ENCODE measurements around the gene SUSD4. TPM values are rescaled to one million over a fixed set of nuclear protein-coding genes. Genes with fewer than 3 reads are reported as not detected.

Gene SUSD4, protein sequence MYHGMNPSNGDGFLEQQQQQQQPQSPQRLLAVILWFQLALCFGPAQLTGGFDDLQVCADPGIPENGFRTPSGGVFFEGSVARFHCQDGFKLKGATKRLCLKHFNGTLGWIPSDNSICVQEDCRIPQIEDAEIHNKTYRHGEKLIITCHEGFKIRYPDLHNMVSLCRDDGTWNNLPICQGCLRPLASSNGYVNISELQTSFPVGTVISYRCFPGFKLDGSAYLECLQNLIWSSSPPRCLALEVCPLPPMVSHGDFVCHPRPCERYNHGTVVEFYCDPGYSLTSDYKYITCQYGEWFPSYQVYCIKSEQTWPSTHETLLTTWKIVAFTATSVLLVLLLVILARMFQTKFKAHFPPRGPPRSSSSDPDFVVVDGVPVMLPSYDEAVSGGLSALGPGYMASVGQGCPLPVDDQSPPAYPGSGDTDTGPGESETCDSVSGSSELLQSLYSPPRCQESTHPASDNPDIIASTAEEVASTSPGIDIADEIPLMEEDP
- 0.85 and 1.6 TPM in 2 replicates for polyA plus RNA-seq (2011; rRNA removed)
- 0.20 and 0.34 TPM in 2 replicates for polyA plus RNA-seq (2012; cell fraction: cytosol; rRNA removed)
- polyA plus RNA-seq (2012; cell fraction: nucleus; rRNA removed) = 0.83 and 1.7 TPM in 2 replicates
- 0.61 to 0.67 TPM (median 0.64 TPM) in 3 replicates for polyA plus RNA-seq (2017; fragmentation: RNase III; extraction: RNeasy Plus Mini Kit Qiagen cat#74134 plus additional on column Dnase treatment)
- polyA minus RNA-seq (2011; rRNA and poly(A)+ RNA removed) = 0.97 and 1.1 TPM in 2 replicates

DNA sequence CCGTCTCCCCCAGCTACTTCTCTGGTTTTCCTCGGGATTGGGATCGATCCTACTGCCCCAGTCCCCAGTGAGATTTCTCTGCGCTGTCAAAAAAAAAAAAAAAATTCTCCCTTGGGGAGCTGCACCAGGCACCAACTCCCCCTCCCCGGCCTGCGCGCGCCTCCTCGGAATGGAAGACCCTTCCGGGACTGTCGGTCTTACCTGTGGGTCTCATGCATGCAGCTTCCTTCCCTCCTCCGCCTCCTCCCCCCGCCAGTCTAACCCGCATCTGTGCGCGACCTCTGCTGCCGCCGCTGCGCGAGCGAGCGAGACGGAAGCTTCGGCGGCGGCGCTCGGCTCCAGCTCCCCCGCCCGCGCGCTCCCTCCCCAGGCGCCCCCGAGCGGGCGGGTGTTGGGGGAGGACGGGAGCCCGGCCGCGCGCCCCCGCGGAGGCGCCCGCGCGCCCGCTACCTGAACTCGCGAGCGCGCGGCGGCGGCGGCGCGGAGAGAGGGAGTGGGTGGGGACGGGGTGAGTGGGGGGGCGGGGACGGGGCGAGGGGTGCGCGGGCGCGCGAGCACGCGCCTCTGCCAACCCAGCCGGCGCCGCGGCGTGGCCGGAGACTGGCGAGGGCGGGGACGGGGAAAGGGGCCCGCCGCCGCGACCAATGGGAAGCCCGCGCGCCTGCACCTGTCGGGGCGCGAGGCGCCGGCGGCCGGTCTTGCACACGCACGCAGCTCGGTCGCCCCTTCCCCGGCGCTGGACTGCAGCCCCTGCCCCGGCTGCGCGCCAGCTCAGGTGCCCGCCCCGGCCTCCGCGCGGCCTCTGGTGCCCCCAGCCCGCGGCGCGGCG is at the start of gene SUSD4:
Gene SUSD4 (minus strand): TSS at position 321 of the 829 bp plus-strand sequence. CDS start 751 bp downstream, outside the sequence.
- peaks cover 3% of the 10 kb centered on the region; the same call in 1 of the 3 replicates for H3K4me1 ChIP-seq
- FAIRE-seq = no peak
- H3K4me3 ChIP-seq = peak within 1 kb of the TSS; percentile 79
- CTCF ChIA-PET = interaction anchor here (0.6 to 1.6 kb wide), 14 partner anchors 10 to 569 kb away, joined by 3 to 7 read pairs (median 4); partner anchors contain the start of gene CCDC185
- TF ChIP-seq POLR2A (IDR thresholded peaks at IDR 0.05; ENCODE audit: low read length) = no peak
- TF ChIP-seq, protein P1, sequence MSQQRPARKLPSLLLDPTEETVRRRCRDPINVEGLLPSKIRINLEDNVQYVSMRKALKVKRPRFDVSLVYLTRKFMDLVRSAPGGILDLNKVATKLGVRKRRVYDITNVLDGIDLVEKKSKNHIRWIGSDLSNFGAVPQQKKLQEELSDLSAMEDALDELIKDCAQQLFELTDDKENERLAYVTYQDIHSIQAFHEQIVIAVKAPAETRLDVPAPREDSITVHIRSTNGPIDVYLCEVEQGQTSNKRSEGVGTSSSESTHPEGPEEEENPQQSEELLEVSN (IDR thresholded peaks at IDR 0.05; ENCODE audit: borderline replicate concordance, low read depth) = 0 out of 2 replicates have a peak, but pooled peaks have one; percentile 58
- H3K9me3 ChIP-seq = no peaks in the 10 kb centered on the region
- under 1% methylated on average over 11 of the region's 111 CpGs for WGBS (ENCODE audit: missing lambda C conversion rate)
- ATAC-seq = peak; percentile 75 to 81
- peak within 1 kb of the TSS; percentile 42 to 72; a peak in 4 of 6 replicates for H3K27ac ChIP-seq
- H3K4me2 ChIP-seq = peak within 1 kb of the TSS; percentile 99
- DNase-seq (ENCODE audit: low read depth in 1 of 2, low spot score in 1 of 2) = peak; percentile 27 to 44
- POLR2A ChIA-PET = interaction anchor here (0.6 to 0.7 kb wide), 3 partner anchors 8 to 651 kb away, joined by 3 to 6 read pairs (median 3); no protein-coding TSS in a partner anchor

GRCh38 chr1:223413216-223413615 is 49.2 kb upstream of the SUSD4 start:
- DNase-seq (ENCODE audit: low read depth in 1 of 2, low spot score in 1 of 2) (no peak), ATAC-seq (no peak), FAIRE-seq (no peak)
- Histone ChIP-seq H3K4me1 (peaks cover 10% of the 10 kb centered on the region), H3K27ac (no peak overlapping the region), H3K9me3 (no peaks in the 10 kb centered on the region), H3K4me2 (no peak overlapping the region), H3K4me3 (no peak overlapping the region)
- ChIA-PET POLR2A (no interaction called here), CTCF (no interaction called here)
- TF ChIP-seq, protein P2, sequence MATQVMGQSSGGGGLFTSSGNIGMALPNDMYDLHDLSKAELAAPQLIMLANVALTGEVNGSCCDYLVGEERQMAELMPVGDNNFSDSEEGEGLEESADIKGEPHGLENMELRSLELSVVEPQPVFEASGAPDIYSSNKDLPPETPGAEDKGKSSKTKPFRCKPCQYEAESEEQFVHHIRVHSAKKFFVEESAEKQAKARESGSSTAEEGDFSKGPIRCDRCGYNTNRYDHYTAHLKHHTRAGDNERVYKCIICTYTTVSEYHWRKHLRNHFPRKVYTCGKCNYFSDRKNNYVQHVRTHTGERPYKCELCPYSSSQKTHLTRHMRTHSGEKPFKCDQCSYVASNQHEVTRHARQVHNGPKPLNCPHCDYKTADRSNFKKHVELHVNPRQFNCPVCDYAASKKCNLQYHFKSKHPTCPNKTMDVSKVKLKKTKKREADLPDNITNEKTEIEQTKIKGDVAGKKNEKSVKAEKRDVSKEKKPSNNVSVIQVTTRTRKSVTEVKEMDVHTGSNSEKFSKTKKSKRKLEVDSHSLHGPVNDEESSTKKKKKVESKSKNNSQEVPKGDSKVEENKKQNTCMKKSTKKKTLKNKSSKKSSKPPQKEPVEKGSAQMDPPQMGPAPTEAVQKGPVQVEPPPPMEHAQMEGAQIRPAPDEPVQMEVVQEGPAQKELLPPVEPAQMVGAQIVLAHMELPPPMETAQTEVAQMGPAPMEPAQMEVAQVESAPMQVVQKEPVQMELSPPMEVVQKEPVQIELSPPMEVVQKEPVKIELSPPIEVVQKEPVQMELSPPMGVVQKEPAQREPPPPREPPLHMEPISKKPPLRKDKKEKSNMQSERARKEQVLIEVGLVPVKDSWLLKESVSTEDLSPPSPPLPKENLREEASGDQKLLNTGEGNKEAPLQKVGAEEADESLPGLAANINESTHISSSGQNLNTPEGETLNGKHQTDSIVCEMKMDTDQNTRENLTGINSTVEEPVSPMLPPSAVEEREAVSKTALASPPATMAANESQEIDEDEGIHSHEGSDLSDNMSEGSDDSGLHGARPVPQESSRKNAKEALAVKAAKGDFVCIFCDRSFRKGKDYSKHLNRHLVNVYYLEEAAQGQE (IDR thresholded peaks at IDR 0.05) = no peak
- no peak for TF ChIP-seq CBX2 (IDR thresholded peaks at IDR 0.05; ENCODE audit: borderline replicate concordance, low read depth)
- no peak for TF ChIP-seq GATA3 (IDR thresholded peaks at IDR 0.05; ENCODE audit: borderline replicate concordance)
- no peak for TF ChIP-seq RARB (CRISPR knock-in tag; IDR thresholded peaks at IDR 0.05)
- no peak for TF ChIP-seq HDAC2 (IDR thresholded peaks at IDR 0.05)
- no peak for TF ChIP-seq CEBPB (IDR thresholded peaks at IDR 0.05)
- TF ChIP-seq EHMT2 (IDR thresholded peaks at IDR 0.05; ENCODE audit: low read depth) = no peak
- TF ChIP-seq, protein P3, sequence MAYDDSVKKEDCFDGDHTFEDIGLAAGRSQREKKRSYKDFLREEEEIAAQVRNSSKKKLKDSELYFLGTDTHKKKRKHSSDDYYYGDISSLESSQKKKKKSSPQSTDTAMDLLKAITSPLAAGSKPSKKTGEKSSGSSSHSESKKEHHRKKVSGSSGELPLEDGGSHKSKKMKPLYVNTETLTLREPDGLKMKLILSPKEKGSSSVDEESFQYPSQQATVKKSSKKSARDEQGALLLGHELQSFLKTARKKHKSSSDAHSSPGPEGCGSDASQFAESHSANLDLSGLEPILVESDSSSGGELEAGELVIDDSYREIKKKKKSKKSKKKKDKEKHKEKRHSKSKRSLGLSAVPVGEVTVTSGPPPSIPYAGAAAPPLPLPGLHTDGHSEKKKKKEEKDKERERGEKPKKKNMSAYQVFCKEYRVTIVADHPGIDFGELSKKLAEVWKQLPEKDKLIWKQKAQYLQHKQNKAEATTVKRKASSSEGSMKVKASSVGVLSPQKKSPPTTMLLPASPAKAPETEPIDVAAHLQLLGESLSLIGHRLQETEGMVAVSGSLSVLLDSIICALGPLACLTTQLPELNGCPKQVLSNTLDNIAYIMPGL (CRISPR knock-in tag; IDR thresholded peaks at IDR 0.05; ENCODE audit: borderline replicate concordance) = no peak
- TF ChIP-seq MAX (IDR thresholded peaks at IDR 0.05) = no peak
- 40% methylated on average over 2 of the region's 2 CpGs for whole genome bisulfite sequencing (ENCODE audit: missing lambda C conversion rate)

- Histone ChIP-seq H3K4me1 (no peaks in the 10 kb centered on the region), H3K27ac (no peak overlapping the region), H3K4me3 (no peak overlapping the region), H3K4me2 (no peak overlapping the region), H3K9me3 (no peaks in the 10 kb centered on the region)
- ATAC-seq (no peak), FAIRE-seq (no peak), DNase-seq (ENCODE audit: low read depth in 1 of 2, low spot score in 1 of 2) (no peak)
- CTCF ChIA-PET = interaction anchor here (0.6 kb wide), 1 partner anchor 111 kb away, joined by 3 read pairs; no protein-coding TSS in a partner anchor
- TF ChIP-seq CEBPB (IDR thresholded peaks at IDR 0.05) (no peak), MAX (IDR thresholded peaks at IDR 0.05) (no peak), ESRRA (IDR thresholded peaks at IDR 0.05; ENCODE audit: borderline replicate concordance, low read length) (no peak), KDM5A (IDR thresholded peaks at IDR 0.05) (no peak), ZSCAN20 (CRISPR knock-in tag; IDR thresholded peaks at IDR 0.05) (no peak), TP53 (CRISPR knock-in tag; IDR thresholded peaks at IDR 0.05) (no peak), POLR2AphosphoS2 (conservative IDR thresholded peaks at IDR 0.05; ENCODE audit: low read length) (no peak), PHF8 (IDR thresholded peaks at IDR 0.05; ENCODE audit: borderline replicate concordance, low read depth) (no peak), RFX5 (IDR thresholded peaks at IDR 0.05) (no peak), CHD2 (IDR thresholded peaks at IDR 0.05; ENCODE audit: low read length, partially characterized antibody) (no peak), BCL3 (IDR thresholded peaks at IDR 0.05) (no peak)
- TF ChIP-seq, protein P4, sequence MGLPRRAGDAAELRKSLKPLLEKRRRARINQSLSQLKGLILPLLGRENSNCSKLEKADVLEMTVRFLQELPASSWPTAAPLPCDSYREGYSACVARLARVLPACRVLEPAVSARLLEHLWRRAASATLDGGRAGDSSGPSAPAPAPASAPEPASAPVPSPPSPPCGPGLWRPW (IDR thresholded peaks at IDR 0.05) = no peak
- POLR2A ChIA-PET = no interaction called here
These were observed 47.7 kb upstream of the SUSD4 start for GRCh38 chr1:223411710-223412109.

All from A549 (cell line).